GM18873 (cell line): ENCODE data around the gene MAP2K2.

Source experiments
- ATAC-seq: cut with Tn5 transposase; IDR thresholded peaks from one replicate; pipeline ENCODE4 v1.9.1; 2021; ENCODE audit warnings: mild to moderate bottlenecking, moderate library complexity, moderate number of reproducible peaks; ENCODE audit not compliant: unreplicated experiment, low FRiP score

The MAP2K2 gene

GRCh38 chr19:4101496-4101770 lies 22.5 kb downstream of the MAP2K2 start:
- no peak for ATAC-seq

DNA sequence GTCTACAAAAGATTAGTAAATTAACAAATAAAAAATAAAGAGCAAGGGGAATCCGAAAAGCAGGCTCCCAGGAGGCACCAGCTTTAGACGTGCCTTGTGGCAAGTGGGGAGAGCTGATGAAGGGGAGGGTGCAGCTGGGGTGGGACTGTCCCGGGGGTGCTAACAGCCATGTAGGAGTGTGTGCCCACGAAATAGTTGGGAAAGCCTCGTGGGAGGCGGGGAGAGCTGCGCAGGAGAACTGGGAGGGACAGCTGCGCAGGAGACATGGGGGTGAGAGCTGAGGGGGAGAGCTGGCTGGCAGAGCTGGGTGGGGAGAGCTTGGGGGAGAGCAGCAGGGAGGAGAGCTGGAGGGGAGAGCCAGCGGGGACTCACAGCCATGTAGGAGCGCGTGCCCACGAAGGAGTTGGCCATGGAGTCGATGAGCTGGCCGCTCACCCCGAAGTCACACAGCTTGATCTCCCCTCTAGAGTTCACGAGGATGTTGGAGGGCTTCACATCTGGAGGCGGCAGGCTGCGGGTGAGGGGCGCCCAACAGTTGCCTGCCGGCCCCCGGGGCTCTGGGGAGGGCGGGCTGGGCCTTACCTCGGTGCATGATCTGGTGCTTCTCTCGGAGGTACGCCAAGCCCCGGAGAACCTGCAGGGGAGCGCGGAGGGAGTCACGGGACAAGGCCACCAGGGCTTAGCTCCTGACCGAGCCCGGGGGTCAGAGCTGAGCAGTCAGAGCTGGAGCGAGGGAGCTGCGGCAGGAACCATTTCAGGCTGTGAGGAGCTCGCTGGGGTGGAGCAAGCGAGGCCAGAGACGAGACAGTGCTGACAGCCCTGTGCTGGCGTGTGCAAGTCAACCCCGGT lies 23.1 kb downstream of the MAP2K2 start:
- ATAC-seq = no peak

GRCh38 chr19:4099041-4099764 lies 24.7 kb downstream of the MAP2K2 start:
- no peak for ATAC-seq

DNA sequence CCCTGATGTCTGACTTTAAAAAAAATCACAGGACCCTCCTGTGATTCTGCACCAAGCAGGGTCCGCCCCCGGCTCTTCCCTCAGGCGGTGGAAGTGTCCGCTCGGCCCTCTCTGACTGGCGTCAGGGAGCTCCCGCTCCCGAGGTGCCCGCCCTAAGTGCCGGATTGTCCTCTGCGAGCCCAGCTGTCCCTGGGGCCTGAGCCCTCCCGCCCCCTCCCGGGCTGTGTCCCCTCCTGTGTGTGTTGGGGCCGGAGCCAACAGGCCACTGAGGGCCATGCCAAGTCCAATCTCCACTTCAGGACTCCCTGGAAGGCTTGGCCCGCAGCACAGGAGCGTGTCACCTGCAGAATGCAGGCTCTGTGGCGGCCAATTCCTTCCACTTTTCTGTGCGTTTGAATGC lies 25.4 kb downstream of the MAP2K2 start:
- no peak for ATAC-seq

DNA sequence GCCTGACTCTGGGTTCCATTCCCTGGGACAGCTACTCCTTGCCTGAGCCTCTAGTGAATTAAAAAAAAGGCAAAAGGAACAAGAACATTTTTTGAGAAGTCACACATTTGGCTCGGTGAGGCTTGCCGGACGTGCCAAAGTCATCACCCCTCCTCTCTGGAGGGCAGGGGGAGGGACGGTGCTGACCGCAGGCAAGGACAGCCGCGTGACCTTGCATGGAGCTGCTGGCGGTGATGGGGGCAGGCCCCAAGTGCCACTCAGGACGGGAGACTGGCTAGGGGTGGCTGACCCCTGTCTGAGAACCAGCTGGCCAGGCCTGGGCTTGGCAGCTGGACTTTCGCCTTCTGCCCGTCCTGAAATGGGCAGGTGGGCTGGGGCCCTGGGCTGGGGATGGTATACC lies 26.4 kb downstream of the MAP2K2 start:
- ATAC-seq = no peak

- no peak for ATAC-seq
Observed at GRCh38 chr19:4096049-4096892, 27.7 kb downstream of the MAP2K2 start.

- ATAC-seq = no peak
Observed at GRCh38 chr19:4095488-4095844, 28.5 kb downstream of the MAP2K2 start.

- no peak for ATAC-seq
Observed at GRCh38 chr19:4094761-4095487, 29.0 kb downstream of the MAP2K2 start.

GRCh38 chr19:4094291-4094690 lies 29.6 kb downstream of the MAP2K2 start:
- ATAC-seq = no peak

DNA sequence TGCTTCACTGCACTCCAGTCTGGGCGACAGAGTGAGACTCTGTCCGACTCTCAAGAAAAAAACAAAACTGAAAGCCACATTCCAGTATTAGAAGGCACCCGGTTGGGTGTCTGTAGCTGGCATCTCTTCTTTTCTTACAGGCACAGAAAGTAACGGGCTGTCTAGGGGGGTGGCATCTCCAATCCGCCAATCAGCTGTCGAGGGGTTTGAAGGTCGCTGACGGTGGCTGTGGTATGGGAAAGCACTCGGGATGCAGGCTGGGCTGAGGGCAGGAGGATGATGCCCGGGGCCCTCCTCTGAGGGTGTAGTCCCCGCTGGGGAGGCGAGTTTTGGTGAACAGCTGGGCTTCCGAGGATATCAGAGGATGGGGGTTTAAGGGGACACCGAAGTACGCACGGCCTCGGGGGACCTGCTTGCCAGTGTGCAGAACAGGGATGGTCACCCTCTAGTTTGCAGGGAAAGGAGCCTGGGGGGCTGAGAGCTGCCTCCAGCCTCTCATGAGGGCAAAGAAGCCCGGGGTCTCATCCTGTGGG lies 30.2 kb downstream of the MAP2K2 start:
- no peak for ATAC-seq

DNA sequence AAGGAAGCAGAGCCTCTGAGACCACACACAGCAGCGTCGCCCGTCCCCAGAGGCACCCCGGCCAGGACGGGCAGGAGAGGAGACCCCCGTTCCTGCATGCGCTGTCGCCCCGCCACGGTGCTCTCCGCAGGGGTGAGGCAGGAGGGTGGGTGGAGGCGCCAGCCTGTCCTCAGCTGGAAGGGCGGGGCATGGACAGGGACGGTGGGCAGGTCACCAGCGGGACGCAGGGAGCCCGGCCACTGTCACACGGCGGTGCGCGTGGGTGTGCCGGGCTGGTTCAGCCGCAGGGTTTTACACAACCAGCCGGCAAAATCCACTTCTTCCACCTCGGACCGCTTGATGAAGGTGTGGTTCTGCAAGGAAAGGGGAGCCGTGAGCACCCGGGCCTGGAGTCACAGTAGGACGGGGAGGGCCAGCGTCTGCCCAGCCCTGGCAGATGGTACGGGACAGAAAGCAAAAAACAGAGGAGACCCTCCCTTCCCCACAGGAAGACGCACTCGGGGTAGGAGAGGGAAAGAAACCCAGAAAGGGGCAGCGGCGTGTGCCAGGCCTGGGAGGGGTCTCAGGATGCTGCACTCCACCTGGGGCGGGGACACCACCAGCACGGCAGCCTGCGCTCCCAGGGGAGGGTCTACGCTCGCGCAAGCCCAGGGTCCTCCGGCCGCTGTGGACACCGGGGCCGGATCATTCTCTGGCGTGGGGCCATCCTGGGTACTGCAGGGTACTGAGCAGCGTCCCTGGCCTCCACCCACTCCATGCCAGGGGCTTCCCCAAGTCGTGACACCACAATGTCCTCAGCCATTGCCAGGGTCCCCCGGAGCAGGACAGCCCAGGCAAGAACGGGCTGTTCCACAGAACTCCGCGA lies 33.3 kb downstream of the MAP2K2 start:
- ATAC-seq = no peak

- ATAC-seq = no peak
Observed at GRCh38 chr19:4089946-4090345, 34.0 kb downstream of the MAP2K2 start.

GRCh38 chr19:4089400-4089908 lies 34.5 kb downstream of the MAP2K2 start:
- no peak for ATAC-seq

DNA sequence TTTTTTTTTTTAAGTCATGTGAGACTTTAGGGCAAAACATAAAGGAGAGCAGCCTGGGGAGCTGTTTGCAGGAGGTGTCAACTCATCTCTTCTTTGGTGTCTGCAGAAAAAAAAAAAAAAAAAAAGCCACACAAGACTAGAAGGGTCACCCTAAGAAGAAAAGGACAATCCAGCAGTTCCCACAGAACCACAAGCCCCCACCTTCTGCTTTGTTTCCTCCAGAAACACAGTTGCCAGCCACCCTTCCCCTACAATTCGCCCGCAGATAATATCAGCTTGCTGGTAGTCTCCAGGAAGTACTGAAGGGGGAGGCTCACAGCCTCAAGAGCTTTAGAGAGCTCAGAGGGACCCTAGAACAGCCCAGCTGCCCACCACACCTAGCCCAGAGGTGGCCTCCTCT lies 34.9 kb downstream of the MAP2K2 start:
- ATAC-seq = no peak

DNA sequence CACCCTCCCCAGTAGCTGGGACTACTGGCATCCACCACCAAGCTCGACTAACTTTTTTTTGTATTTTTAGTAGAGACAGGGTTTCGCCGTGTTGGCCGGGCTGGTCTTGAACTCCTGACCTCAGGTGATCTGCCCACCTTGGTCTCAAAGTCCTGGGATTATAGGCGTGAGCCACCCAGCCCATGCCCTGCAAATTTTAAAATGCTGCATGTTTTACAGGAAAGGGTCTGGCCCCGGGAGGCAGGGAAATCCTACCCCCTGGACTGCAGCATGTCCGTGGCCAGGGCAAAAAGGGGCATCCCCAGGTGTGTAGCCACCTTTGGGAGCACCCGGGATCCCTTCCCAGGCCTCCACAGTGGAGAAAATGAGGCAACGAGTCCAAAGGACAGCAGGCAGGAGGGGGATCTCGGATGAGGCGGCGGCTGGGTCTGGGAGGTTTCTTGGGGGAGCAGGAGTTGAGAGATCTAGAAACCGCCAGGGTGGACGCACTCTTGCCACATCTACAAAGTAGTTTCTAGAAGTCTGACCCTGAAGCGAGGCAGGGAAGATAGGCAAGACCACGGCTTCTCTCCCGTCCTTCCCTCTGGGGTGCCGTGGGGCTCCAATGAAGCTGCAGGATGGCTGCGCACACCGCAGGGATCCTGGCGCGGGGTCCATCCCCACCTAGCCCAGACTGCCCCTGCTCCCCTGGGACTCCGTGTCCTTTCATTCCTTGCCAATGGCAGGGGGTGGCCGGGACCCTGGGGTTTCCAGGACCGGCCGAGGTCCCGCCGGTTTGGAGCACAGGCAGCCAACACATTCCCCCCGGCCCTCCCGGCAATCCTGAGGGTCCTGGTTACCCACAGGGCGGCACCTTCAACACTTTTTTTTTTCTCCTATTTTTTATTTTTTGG lies 35.9 kb downstream of the MAP2K2 start:
- no peak for ATAC-seq

DNA sequence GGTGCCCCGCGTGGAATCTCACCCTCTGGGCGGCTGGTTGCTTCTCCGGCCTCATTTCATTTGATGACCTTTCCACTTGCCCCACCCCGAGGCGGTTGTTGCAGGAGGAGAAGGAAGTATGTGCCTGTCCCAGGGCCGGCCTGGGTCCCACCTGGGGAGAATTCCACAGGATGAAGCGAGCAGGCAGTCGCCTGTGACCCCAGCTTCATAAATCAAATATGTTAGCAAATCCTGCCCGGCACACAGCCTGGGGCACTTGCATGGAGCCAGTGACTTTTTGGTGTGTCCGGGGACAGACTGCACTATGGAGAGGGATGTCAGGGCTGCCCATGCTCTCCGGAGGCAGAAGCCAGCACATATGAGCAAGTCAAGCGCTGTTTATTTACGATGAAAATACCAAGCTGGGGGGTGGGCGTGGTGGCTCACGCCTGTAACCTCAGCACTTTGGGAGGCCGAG lies 37.5 kb downstream of the MAP2K2 start:
- no peak for ATAC-seq

- no peak for ATAC-seq
Observed at GRCh38 chr19:4084547-4084877, 39.4 kb downstream of the MAP2K2 start.
